ENCODE measurements around the gene TCAF1. TPM values are rescaled to one million over a fixed set of nuclear protein-coding genes. Genes with fewer than 3 reads are reported as not detected.

TCAF1 gene
- total RNA-seq, 2 donors from 2014 or later: 67.7 to 123 TPM

DNA sequence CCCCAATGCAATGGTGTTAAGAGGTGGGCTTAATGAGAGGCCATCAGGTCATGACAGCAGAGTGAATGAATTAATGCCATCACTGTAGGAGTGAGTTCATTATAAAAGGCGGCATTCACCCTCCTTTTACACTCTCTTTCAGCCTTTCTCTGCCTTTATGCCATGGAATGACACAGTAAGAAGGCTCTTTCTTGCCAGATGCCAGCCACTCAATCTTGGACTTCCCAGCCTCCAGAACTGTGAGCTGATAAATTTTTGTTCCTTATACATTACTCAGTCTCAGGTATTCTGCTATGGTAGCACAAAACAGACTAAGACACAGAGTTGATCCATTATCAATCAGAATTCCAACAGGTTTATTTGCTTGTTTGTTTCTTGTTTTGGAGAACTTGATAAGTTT is 3.2 kb downstream of the TCAF1 start:
- Mint-ChIP-seq H3K27ac (no peak overlapping the region), H3K27me3 (ENCODE audit: insufficient read depth) (no peaks in the 10 kb centered on the region), H3K9me3 (no peaks in the 10 kb centered on the region), H3K4me1 (peaks cover 16% of the 10 kb centered on the region), H3K4me3 (no peak overlapping the region), H3K36me3 (ENCODE audit: low read depth) (peaks cover 5% of the 10 kb centered on the region)
- no peak for DNase-seq
- Histone ChIP-seq H3K36me3 (ENCODE audit: control insufficient read depth, insufficient read depth, low read length) (peaks cover 9% of the 10 kb centered on the region), H3K9ac (ENCODE audit: extremely low read depth, low read length, poor library complexity, severe bottlenecking) (no peak overlapping the region), H3K27ac (ENCODE audit: low read depth, low read length) (no peak overlapping the region), H3K9me3 (ENCODE audit: control insufficient read depth, low read length) (peaks cover 9% of the 10 kb centered on the region), H3K4me3 (ENCODE audit: low read length) (peak overlapping the region; percentile 94), H3K4me1 (ENCODE audit: control insufficient read depth, insufficient read depth, low read length) (peaks cover 5% of the 10 kb centered on the region), H3K27me3 (ENCODE audit: control insufficient read depth, insufficient read depth, low read length, poor library complexity, severe bottlenecking) (no peaks in the 10 kb centered on the region)
- WGBS, 2 experiments (ENCODE audit: insufficient coverage in 1 of 2, insufficient read length in 1 of 2): 83 to 95% methylated on average over 1 of the region's 1 CpG
- TF ChIP-seq, protein P1, sequence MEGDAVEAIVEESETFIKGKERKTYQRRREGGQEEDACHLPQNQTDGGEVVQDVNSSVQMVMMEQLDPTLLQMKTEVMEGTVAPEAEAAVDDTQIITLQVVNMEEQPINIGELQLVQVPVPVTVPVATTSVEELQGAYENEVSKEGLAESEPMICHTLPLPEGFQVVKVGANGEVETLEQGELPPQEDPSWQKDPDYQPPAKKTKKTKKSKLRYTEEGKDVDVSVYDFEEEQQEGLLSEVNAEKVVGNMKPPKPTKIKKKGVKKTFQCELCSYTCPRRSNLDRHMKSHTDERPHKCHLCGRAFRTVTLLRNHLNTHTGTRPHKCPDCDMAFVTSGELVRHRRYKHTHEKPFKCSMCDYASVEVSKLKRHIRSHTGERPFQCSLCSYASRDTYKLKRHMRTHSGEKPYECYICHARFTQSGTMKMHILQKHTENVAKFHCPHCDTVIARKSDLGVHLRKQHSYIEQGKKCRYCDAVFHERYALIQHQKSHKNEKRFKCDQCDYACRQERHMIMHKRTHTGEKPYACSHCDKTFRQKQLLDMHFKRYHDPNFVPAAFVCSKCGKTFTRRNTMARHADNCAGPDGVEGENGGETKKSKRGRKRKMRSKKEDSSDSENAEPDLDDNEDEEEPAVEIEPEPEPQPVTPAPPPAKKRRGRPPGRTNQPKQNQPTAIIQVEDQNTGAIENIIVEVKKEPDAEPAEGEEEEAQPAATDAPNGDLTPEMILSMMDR (conservative IDR thresholded peaks at IDR 0.05): no peak

DNA sequence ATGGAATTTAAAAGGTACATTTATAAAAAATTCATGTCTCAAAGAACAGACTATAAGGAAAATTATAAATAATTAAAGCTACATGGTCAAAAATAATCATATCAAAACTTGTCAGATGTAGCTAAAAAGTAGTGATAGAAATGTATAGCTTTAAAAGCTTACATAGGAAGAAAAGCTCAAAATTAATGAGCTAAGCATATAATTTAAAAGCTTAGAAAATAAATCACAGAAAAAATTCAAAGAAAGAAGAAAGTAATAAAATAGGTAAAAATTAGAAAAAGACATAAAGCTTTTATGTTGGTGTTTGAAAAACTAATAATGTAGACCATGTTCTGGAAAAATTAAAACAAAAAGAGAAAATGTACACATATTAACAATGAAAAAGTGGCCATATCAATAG is 5.3 kb downstream of the TCAF1 start:
- H3K27me3 ChIP-seq (ENCODE audit: control insufficient read depth, insufficient read depth, low read length, poor library complexity, severe bottlenecking): no peaks in the 10 kb centered on the region
- peaks cover 5% of the 10 kb centered on the region for H3K4me1 ChIP-seq (ENCODE audit: control insufficient read depth, insufficient read depth, low read length)
- peaks cover 9% of the 10 kb centered on the region for H3K36me3 ChIP-seq (ENCODE audit: control insufficient read depth, insufficient read depth, low read length)
- Mint-ChIP-seq H3K4me1 (peaks cover 15% of the 10 kb centered on the region), H3K4me3 (no peak overlapping the region), H3K9me3 (peaks cover 1% of the 10 kb centered on the region), H3K27me3 (ENCODE audit: insufficient read depth) (no peaks in the 10 kb centered on the region), H3K36me3 (ENCODE audit: low read depth) (peaks cover 6% of the 10 kb centered on the region), H3K27ac (no peak overlapping the region)
- H3K27ac ChIP-seq (ENCODE audit: low read depth, low read length): no peak overlapping the region
- no peak overlapping the region for H3K4me3 ChIP-seq (ENCODE audit: low read length)
- peaks cover 13% of the 10 kb centered on the region for H3K9me3 ChIP-seq (ENCODE audit: control insufficient read depth, low read length)
- H3K9ac ChIP-seq (ENCODE audit: extremely low read depth, low read length, poor library complexity, severe bottlenecking): no peak overlapping the region
- TF ChIP-seq, protein P1 (conservative IDR thresholded peaks at IDR 0.05): no peak
- no peak for DNase-seq

DNA sequence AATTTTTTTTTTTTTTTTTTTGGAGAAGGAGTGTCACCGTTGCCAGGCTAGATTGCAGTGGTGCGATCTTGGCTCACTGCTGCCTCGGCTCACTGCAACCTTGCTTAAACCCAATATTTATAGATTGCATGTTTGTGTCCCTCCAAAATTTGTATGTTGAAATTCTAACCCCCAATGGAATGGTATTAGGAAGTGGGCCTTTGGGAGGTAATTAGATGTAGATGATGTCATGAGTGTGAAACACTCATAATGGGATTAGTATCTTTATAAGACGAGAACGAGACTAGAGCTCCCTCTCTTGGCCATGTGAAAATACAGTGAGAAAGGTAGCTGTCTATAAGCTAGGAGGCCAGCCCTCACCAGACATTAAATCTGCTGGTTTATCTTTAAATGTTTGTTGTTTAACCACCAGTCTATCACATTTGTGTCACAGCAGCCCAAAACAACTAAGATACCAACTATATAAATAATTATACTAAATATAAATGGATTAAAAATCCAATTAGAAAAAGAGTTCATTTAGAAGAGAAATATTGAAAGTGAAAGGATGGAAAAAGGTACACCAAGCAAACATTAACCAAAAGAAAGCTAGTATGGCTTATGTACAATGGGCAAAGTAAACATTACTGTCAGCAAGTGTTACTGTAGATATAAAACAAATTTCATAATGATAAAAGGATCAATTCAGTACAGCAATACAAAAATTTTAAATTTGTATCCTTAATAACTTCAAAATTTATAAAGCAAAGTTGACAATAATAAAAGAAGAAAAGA is 9.3 kb downstream of the TCAF1 start:
- no peaks in the 10 kb centered on the region for H3K27me3 Mint-ChIP-seq (ENCODE audit: insufficient read depth)
- peaks cover 2% of the 10 kb centered on the region for H3K4me1 Mint-ChIP-seq
- H3K4me3 ChIP-seq (ENCODE audit: low read length): peak overlapping the region; percentile 5
- no peak overlapping the region for H3K4me3 Mint-ChIP-seq
- no peaks in the 10 kb centered on the region for H3K27me3 ChIP-seq (ENCODE audit: control insufficient read depth, insufficient read depth, low read length, poor library complexity, severe bottlenecking)
- TF ChIP-seq, protein P1 (conservative IDR thresholded peaks at IDR 0.05): peak; percentile 81
- H3K9ac ChIP-seq (ENCODE audit: extremely low read depth, low read length, poor library complexity, severe bottlenecking): no peak overlapping the region
- H3K36me3 ChIP-seq (ENCODE audit: control insufficient read depth, insufficient read depth, low read length): peaks cover 18% of the 10 kb centered on the region
- no peak overlapping the region for H3K27ac Mint-ChIP-seq
- peaks cover 25% of the 10 kb centered on the region for H3K36me3 Mint-ChIP-seq (ENCODE audit: low read depth)
- no peaks in the 10 kb centered on the region for H3K4me1 ChIP-seq (ENCODE audit: control insufficient read depth, insufficient read depth, low read length)
- peak; percentile 61 for DNase-seq
- 80% methylated on average over 5 of the region's 5 CpGs; no CpG with 5 or more reads in 1 of the 2 experiments for WGBS, 2 experiments (ENCODE audit: insufficient coverage in 1 of 2, insufficient read length in 1 of 2)
- no peak overlapping the region for H3K27ac ChIP-seq (ENCODE audit: low read depth, low read length)
- peaks cover 22% of the 10 kb centered on the region for H3K9me3 ChIP-seq (ENCODE audit: control insufficient read depth, low read length)
- peaks cover 20% of the 10 kb centered on the region for H3K9me3 Mint-ChIP-seq

All from endodermal cell (in vitro differentiated cells).